ENCODE measurements around the gene FAM180B.

DNA sequence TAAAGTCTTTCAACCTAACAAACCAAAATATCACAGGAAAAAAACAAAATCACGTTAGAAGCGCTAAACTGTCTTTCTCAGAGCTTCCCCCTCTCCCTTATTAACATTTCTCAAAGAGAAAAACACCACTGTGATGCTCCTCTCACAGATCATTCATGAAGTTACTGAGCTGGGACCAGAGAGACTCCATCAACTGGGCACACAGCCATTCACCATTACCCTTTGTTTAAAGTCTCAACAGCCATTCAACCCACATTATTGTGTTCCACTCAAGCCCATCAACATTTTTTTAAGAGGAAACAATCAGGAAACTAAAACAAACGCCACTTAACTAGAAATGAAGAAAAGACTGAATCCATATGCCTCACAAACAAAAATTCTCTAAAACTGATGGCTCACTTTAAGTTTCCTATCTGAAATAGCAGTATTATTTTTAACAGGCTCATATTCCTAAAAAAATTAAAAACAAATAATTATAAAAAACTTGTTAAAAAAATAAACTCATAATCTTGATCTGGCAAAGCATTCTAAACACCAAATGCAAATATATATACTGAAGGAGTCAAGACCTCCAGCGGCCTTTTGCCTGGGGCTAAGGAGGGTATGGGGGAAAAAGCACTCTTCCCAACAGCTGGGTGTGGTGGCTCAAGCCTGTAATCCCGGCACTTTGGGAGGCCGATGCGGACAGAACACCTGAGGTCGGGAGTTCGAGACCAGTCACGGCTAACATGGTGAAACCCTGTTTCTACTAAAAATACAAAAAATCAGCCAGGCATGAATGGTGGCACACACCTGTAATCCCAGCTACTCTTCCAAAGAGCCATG, 47.5 kb upstream of the FAM180B start:
- TF ChIP-seq, protein P1, sequence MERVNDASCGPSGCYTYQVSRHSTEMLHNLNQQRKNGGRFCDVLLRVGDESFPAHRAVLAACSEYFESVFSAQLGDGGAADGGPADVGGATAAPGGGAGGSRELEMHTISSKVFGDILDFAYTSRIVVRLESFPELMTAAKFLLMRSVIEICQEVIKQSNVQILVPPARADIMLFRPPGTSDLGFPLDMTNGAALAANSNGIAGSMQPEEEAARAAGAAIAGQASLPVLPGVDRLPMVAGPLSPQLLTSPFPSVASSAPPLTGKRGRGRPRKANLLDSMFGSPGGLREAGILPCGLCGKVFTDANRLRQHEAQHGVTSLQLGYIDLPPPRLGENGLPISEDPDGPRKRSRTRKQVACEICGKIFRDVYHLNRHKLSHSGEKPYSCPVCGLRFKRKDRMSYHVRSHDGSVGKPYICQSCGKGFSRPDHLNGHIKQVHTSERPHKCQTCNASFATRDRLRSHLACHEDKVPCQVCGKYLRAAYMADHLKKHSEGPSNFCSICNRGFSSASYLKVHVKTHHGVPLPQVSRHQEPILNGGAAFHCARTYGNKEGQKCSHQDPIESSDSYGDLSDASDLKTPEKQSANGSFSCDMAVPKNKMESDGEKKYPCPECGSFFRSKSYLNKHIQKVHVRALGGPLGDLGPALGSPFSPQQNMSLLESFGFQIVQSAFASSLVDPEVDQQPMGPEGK (CRISPR knock-in tag; IDR thresholded peaks at IDR 0.05; ENCODE audit: borderline replicate concordance) = no peak
- TF ChIP-seq ZNF70 (CRISPR knock-in tag; IDR thresholded peaks at IDR 0.05) (no peak), RARB (CRISPR knock-in tag; IDR thresholded peaks at IDR 0.05) (no peak), CREB5 (CRISPR knock-in tag; IDR thresholded peaks at IDR 0.05; ENCODE audit: low read depth) (no peak)

All from SK-N-SH treated with all-trans-retinoic acid at 6 μM for 48 hours (cell line).